H1 (cell line): ENCODE measurements around the gene C19orf25. TPM values are rescaled to one million over a fixed set of nuclear protein-coding genes. Genes with fewer than 3 reads are reported as not detected.

Experiments
- CTCF ChIA-PET: fragments of 300-600 bp; sonication (Branson Sonifier 250); formaldehyde crosslinking; loops from one replicate; lab custom pipeline; 2021; ENCODE audit not compliant: partially characterized antibody; lab: Charles Lee
- POLR2A ChIA-PET: fragments of 300-600 bp; sonication (Branson Sonifier 250); formaldehyde crosslinking; loops from one replicate; lab custom pipeline; 2021; ENCODE audit warnings: inconsistent platforms; ENCODE audit not compliant: partially characterized antibody; lab: Charles Lee
- DNase-seq, 2 experiments: peaks; one replicate each; pipeline versions ENCODE4 v3.0.0 to v3.0.0-alpha.2; 2010 to 2022; ENCODE audit warnings: low spot score in 2 of 2, low read depth in 1 of 2, mixed read lengths in 1 of 2
- FAIRE-seq: peaks from 2 replicates; lab custom pipeline; 2011; peaks lifted over from hg19 to GRCh38; lab: Jason Lieb, UNC
- H2AFZ ChIP-seq: 2 replicates; pipeline ENCODE4 v1.8.1; 2012; ENCODE audit warnings: low read length, inconsistent platforms
- H2AK5ac ChIP-seq: 2 replicates; pipeline ENCODE4 v1.6.1; 2013; ENCODE audit warnings: low read depth, low read length
- H2BK120ac ChIP-seq: replicated peaks from 2 replicates; pipeline ENCODE3; 2013; ENCODE audit warnings: low read depth, low read length, inconsistent platforms
- H2BK12ac ChIP-seq: 2 replicates; pipeline ENCODE4 v1.6.1; 2013; ENCODE audit warnings: low read depth, low read length
- H2BK15ac ChIP-seq: 2 replicates; pipeline ENCODE4 v1.6.1; 2013; ENCODE audit warnings: low read length
- H2BK20ac ChIP-seq: 2 replicates; pipeline ENCODE4 v1.6.1; 2013; ENCODE audit warnings: low read length
- H2BK5ac ChIP-seq: 2 replicates; pipeline ENCODE4 v1.6.1; 2013; ENCODE audit warnings: low read depth, low read length
- H3K14ac ChIP-seq: 2 replicates; pipeline ENCODE4 v1.6.1; 2013; ENCODE audit warnings: inconsistent platforms; ENCODE audit not compliant: insufficient read length
- H3K18ac ChIP-seq: 2 replicates; pipeline ENCODE4 v1.6.1; 2013; ENCODE audit warnings: low read length; ENCODE audit errors: extremely low read depth
- H3K23ac ChIP-seq: 2 replicates; pipeline ENCODE4 v1.6.1; 2013; ENCODE audit warnings: inconsistent platforms; ENCODE audit not compliant: insufficient read length
- H3K23me2 ChIP-seq: 2 replicates; pipeline ENCODE4 v1.6.1; 2013; ENCODE audit warnings: low read depth, low read length
- H3K27ac ChIP-seq: 2 replicates; pipeline ENCODE4 v1.6.1; 2011; ENCODE audit warnings: low read depth, low read length, inconsistent platforms
- H3K27me3 ChIP-seq, 4 experiments: replicated peaks in 1 of 4; 1 replicate in 1 of 4; 2 replicates in 3 of 4; pipeline versions ENCODE4 v1.6.1 to v1.8.1; 2011 to 2013; ENCODE audit warnings: low read length in 3 of 4, mild to moderate bottlenecking in 3 of 4, inconsistent platforms in 2 of 4, mixed read lengths in 2 of 4, moderate library complexity in 1 of 4; ENCODE audit not compliant: control insufficient read depth in 3 of 4, insufficient read depth in 3 of 4; ENCODE audit errors: extremely low read depth in 1 of 4
- H3K36me3 ChIP-seq, 4 experiments: 2 replicates each; pipeline versions ENCODE4 v1.6.1 to v1.8.1; 2011 to 2013; ENCODE audit warnings: mild to moderate bottlenecking in 4 of 4, low read length in 3 of 4, moderate library complexity in 2 of 4, control low read depth in 1 of 4, inconsistent platforms in 1 of 4; ENCODE audit not compliant: insufficient read depth in 4 of 4, control insufficient read depth in 2 of 4
- H3K4ac ChIP-seq: replicated peaks from 2 replicates; pipeline ENCODE3; 2013; ENCODE audit warnings: low read length, low read depth, mixed read lengths, inconsistent platforms; ENCODE audit not compliant: insufficient read length
- H3K4me1 ChIP-seq, 4 experiments: replicated peaks in 1 of 4; 1 replicate in 1 of 4; 2 replicates in 3 of 4; pipeline versions ENCODE4 v1.6.1 to v1.8.1; 2011 to 2013; ENCODE audit warnings: low read length in 3 of 4, inconsistent platforms in 2 of 4, mixed read lengths in 1 of 4; ENCODE audit not compliant: insufficient read depth in 4 of 4, control insufficient read depth in 3 of 4
- H3K4me2 ChIP-seq, 2 experiments: 2 replicates each; pipeline versions ENCODE4 v1.6.1 to v1.8.1; 2011 to 2013; ENCODE audit warnings: low read depth in 2 of 2, low read length in 2 of 2, control low read depth in 1 of 2, inconsistent platforms in 1 of 2, mild to moderate bottlenecking in 1 of 2; ENCODE audit not compliant: insufficient read depth in 1 of 2
- H3K4me3 ChIP-seq, 4 experiments: fragments of 200-600, 300-600 bp in 1 of 4; sonication (generic), shearing (Covaris generic), sonication (Bioruptor Twin) in 1 of 4; 2 replicates each; pipeline versions ENCODE4 v1.5.1 to v1.8.1; 2011 to 2016; ENCODE audit warnings: low read length in 4 of 4, low read depth in 3 of 4, control low read depth in 2 of 4, inconsistent platforms in 2 of 4, mild to moderate bottlenecking in 2 of 4, mixed read lengths in 1 of 4, moderate library complexity in 1 of 4; ENCODE audit not compliant: insufficient read depth in 2 of 4; ENCODE audit errors: extremely low read depth in 1 of 4
- H3K56ac ChIP-seq: replicated peaks from 2 replicates; pipeline ENCODE3; 2013; ENCODE audit warnings: low read depth, mild to moderate bottlenecking, mixed read lengths, low read length, inconsistent platforms; ENCODE audit not compliant: insufficient read length
- H3K79me1 ChIP-seq: 2 replicates; pipeline ENCODE4 v1.6.1; 2013; ENCODE audit warnings: low read depth, low read length, control low read depth
- H3K79me2 ChIP-seq, 2 experiments: 2 replicates each; pipeline versions ENCODE4 v1.6.1 to v1.8.1; 2012 to 2013; ENCODE audit warnings: low read length in 2 of 2, mild to moderate bottlenecking in 2 of 2, inconsistent platforms in 1 of 2; ENCODE audit not compliant: insufficient read depth in 2 of 2, control insufficient read depth in 1 of 2
- H3K9ac ChIP-seq, 4 experiments: replicated peaks in 1 of 4; 1 replicate in 1 of 4; 2 replicates in 3 of 4; pipeline versions ENCODE4 v1.6.1 to v1.8.1; 2011 to 2013; ENCODE audit warnings: low read depth in 3 of 4, low read length in 3 of 4, control low read depth in 2 of 4, mild to moderate bottlenecking in 2 of 4, moderate library complexity in 2 of 4, inconsistent platforms in 1 of 4; ENCODE audit errors: extremely low read depth in 1 of 4
- H3K9me3 ChIP-seq, 2 experiments: 2 replicates each; pipeline versions ENCODE4 v1.6.1 to v1.8.1; 2012 to 2013; ENCODE audit warnings: mild to moderate bottlenecking in 2 of 2, moderate library complexity in 2 of 2, control low read depth in 1 of 2, inconsistent platforms in 1 of 2, low read depth in 1 of 2, low read length in 1 of 2, mixed read lengths in 1 of 2; ENCODE audit not compliant: insufficient read depth in 2 of 2
- H4K20me1 ChIP-seq, 2 experiments: replicated peaks in 1 of 2; 2 replicates each; pipeline versions ENCODE3 to v1.8.1; 2011 to 2013; ENCODE audit warnings: inconsistent platforms in 2 of 2, low read length in 2 of 2, mild to moderate bottlenecking in 1 of 2; ENCODE audit not compliant: insufficient read depth in 2 of 2, control insufficient read depth in 1 of 2
- H4K5ac ChIP-seq: 2 replicates; pipeline ENCODE4 v1.6.1; 2013; ENCODE audit warnings: low read length, low read depth, mixed read lengths, inconsistent platforms; ENCODE audit not compliant: insufficient read length
- H4K8ac ChIP-seq: 2 replicates; pipeline ENCODE4 v1.8.0; 2013; ENCODE audit warnings: mild to moderate bottlenecking, moderate library complexity, low read length, inconsistent platforms; ENCODE audit not compliant: insufficient read depth; ENCODE audit errors: extremely low read depth
- H4K91ac ChIP-seq: replicated peaks from 2 replicates; pipeline ENCODE3; 2013; ENCODE audit warnings: low read length, mixed read lengths, inconsistent platforms; ENCODE audit not compliant: insufficient read length
- ASH2L ChIP-seq: fragments of 200-600, 300-600 bp; sonication (generic); IDR thresholded peaks from one replicate; pipeline ENCODE4 v1.7.1; 2017; ENCODE audit warnings: low read length
- CTCF ChIP-seq, 3 experiments: IDR thresholded peaks; 1 replicate in 2 of 3; 2 replicates in 1 of 3; pipeline versions ENCODE4 v1.5.1 to v1.6.1; 2011; ENCODE audit warnings: low read length in 3 of 3, mild to moderate bottlenecking in 3 of 3, inconsistent platforms in 2 of 3, low read depth in 1 of 3, moderate library complexity in 1 of 3; ENCODE audit not compliant: insufficient read depth in 1 of 3; ENCODE audit errors: control extremely low read depth in 1 of 3
- HDAC6 ChIP-seq: IDR thresholded peaks from one replicate; pipeline ENCODE4 v1.7.1; 2012; ENCODE audit warnings: low read depth, mild to moderate bottlenecking, inconsistent platforms, low read length, moderate library complexity
- MAX ChIP-seq: IDR thresholded peaks from 2 replicates; pipeline ENCODE4 v1.6.1; 2012; ENCODE audit warnings: inconsistent platforms
- RNF2 ChIP-seq: fragments of 200-900, 300-1000 bp; sonication (generic); IDR thresholded peaks from 2 replicates; pipeline ENCODE4 v1.7.1; 2016; ENCODE audit warnings: borderline replicate concordance, low read depth, mild to moderate bottlenecking, antibody characterized with exemption, low read length; ENCODE audit not compliant: poor library complexity, severe bottlenecking; ENCODE audit errors: missing control alignments
- SAP30 ChIP-seq: fragments of 300-600 bp; sonication (generic); IDR thresholded peaks from 2 replicates; pipeline ENCODE4 v1.7.1; 2012; ENCODE audit warnings: low read length, moderate library complexity, mild to moderate bottlenecking, inconsistent platforms; ENCODE audit not compliant: insufficient read depth, insufficient replicate concordance
- SP4 ChIP-seq: IDR thresholded peaks from 2 replicates; pipeline ENCODE4 v1.6.1; 2012; ENCODE audit warnings: low read length, inconsistent platforms
- SUZ12 ChIP-seq: fragments of 200-600 bp; sonication (generic); IDR thresholded peaks from 2 replicates; pipeline ENCODE4 v1.6.1; 2012; ENCODE audit warnings: mild to moderate bottlenecking, inconsistent platforms, low read length, moderate library complexity, mixed read lengths
- ZNF274 ChIP-seq: IDR thresholded peaks from 2 replicates; pipeline ENCODE4 v1.7.0; 2012; ENCODE audit warnings: low read length, borderline replicate concordance; ENCODE audit errors: extremely low read depth
- WGBS, 2 experiments: shearing (Covaris generic) in 1 of 2; methylation state at CpG; one replicate each; pipeline versions ENCODE4 v1.1.6 to v1.1.7; 2013 to 2015; ENCODE audit warnings: low lambda C conversion rate in 2 of 2, mixed read lengths in 2 of 2, inconsistent platforms in 1 of 2, low coverage in 1 of 2, missing lambda C conversion rate in 1 of 2; ENCODE audit not compliant: insufficient replicate concordance in 2 of 2, insufficient coverage in 1 of 2, insufficient read length in 1 of 2; ENCODE audit errors: extremely low coverage in 1 of 2, missing lambda C conversion rate in 1 of 2; 5-methylcytosine and 5-hydroxymethylcytosine counted together
- polyA plus RNA-seq, 7 experiments: library from polyadenylated mRNA; depleted of rRNA in 3 of 7; stranded (reverse) in 5 of 7; unstranded in 2 of 7; fragments of >200 nt in 5 of 7; fragments of 200-250 nt in 2 of 7; gene quantifications; 1 replicate in 5 of 7; 2 replicates in 1 of 7; 4 replicates in 1 of 7; pipeline versions ENCODE4 v1.2.1 to v1.2.3, GENCODE V29; 2011 to 2013; ENCODE audit warnings: missing spikeins in 2 of 7, mixed read lengths in 2 of 7
- total RNA-seq: library from RNA; stranded (reverse); fragmentation: NEBNext Ultra II Directional; extraction: Animal tissue kit (Norgen Biotek cat#: 25700); gene quantifications from 2 replicates; pipeline ENCODE4 v1.2.1, GENCODE V29; 2021

Gene C19orf25
- total and polyA plus RNA-seq, 2 of the 8 experiments (the other 6 are each of a cell fraction or from before 2014, with no cell fraction given), result 41.3 to 67.4 TPM

- no peak overlapping the region for H3K56ac ChIP-seq
- H3K18ac ChIP-seq, result no peak overlapping the region; the same call in 1 of the 2 replicates
- FAIRE-seq, result no peak
- peaks cover 0 to 7% of the 10 kb centered on the region in 2 experiments; a peak in 1 of 4 replicates for H3K9me3 ChIP-seq
- H4K8ac ChIP-seq, result peak overlapping the region; percentile 92; the same call in 1 of the 2 replicates
- H3K27ac ChIP-seq, result no peak overlapping the region
- H2BK15ac ChIP-seq, result no peak overlapping the region
- 32% methylated on average over 29 of the region's 49 CpGs; no CpG with 5 or more reads in 1 of the 2 experiments for WGBS, 2 experiments
- no peaks in the 10 kb centered on the region for H3K79me2 ChIP-seq
- H4K20me1 ChIP-seq, result peaks cover 20 to 52% of the 10 kb centered on the region in 2 experiments
- H2BK12ac ChIP-seq, result no peak overlapping the region
- H3K36me3 ChIP-seq, result peaks cover 0 to 41% (median 0%) of the 10 kb centered on the region in 4 experiments; a peak in 2 of 8 replicates
- no peak overlapping the region for H2AK5ac ChIP-seq
- H2BK5ac ChIP-seq, result no peak overlapping the region
- peaks cover 0 to 51% (median 28%) of the 10 kb centered on the region in 4 experiments; a peak in 5 of 7 replicates for H3K4me1 ChIP-seq
- no peak overlapping the region for H2BK20ac ChIP-seq
- H4K91ac ChIP-seq, result no peak overlapping the region
- H3K79me1 ChIP-seq, result no peaks in the 10 kb centered on the region
- POLR2A ChIA-PET, result interaction anchor here (0.6 to 5.5 kb wide), 11 partner anchors 7 to 199 kb away, joined by 3 to 72 read pairs (median 5); partner anchors contain the start of gene CIRBP
- H3K4me2 ChIP-seq, result peak overlapping the region; percentile 64 to 86
- H2AFZ ChIP-seq, result no peak overlapping the region
- no peak overlapping the region for H3K4ac ChIP-seq
- H3K9ac ChIP-seq, result no peak overlapping the region
- H2BK120ac ChIP-seq, result no peak overlapping the region
- H3K4me3 ChIP-seq, result peak overlapping the region in 1 of 4 experiments; percentile 51; a peak in 2 of 8 replicates
- peaks cover 13% of the 10 kb centered on the region; the same call in 1 of the 2 replicates for H3K23me2 ChIP-seq
- no peak overlapping the region for H3K14ac ChIP-seq
- H4K5ac ChIP-seq, result no peak overlapping the region
- DNase-seq, result no peak
- H3K23ac ChIP-seq, result no peak overlapping the region
- peaks cover 66 to 94% (median 90%) of the 10 kb centered on the region in 4 experiments for H3K27me3 ChIP-seq
- CTCF ChIA-PET, result interaction anchor here (0.9 to 5.5 kb wide), 5 partner anchors 9 to 41 kb away, joined by 3 to 53 read pairs (median 13); no protein-coding TSS in a partner anchor
- TF ChIP-seq MAX (peak; percentile 62), ZNF274 (no peak), RNF2 (peak; percentile 58), ASH2L (no peak), SP4 (no peak), CTCF (IDR thresholded peaks at IDR 0.05; ENCODE audit: control extremely low read depth in 1 of 3, insufficient read depth in 1 of 3, low read depth in 1 of 3, low read length in 3 of 3) (no peak), SAP30 (no peak), SUZ12 (peak; percentile 81; the same call in 1 of the 2 replicates), HDAC6 (no peak)
These were observed 10.7 kb downstream of the C19orf25 start for GRCh38 chr19:1468274-1468820.
